Endodermal cell (in vitro differentiated cells): ENCODE results near the gene HDHD2. TPM values are rescaled to one million over a fixed set of nuclear protein-coding genes. Genes with fewer than 3 reads are reported as not detected.
A peak's percentile ranks its signal among the peaks of the same experiment; 100 is the strongest.

Experiments used
- DNase-seq: peaks from one replicate; pipeline ENCODE4 v3.0.0-alpha.2; 2017
- H3K27ac ChIP-seq: 2 replicates; pipeline ENCODE4 v1.5.1; 2013; ENCODE audit warnings: mild to moderate bottlenecking, low read depth, low read length, moderate library complexity
- H3K27me3 ChIP-seq: 2 replicates; pipeline ENCODE4 v1.6.1; 2013; ENCODE audit warnings: mild to moderate bottlenecking, low read length, moderate library complexity; ENCODE audit not compliant: insufficient read depth, control insufficient read depth, poor library complexity, severe bottlenecking
- H3K36me3 ChIP-seq: 2 replicates; pipeline ENCODE4 v1.7.0; 2013; ENCODE audit warnings: mild to moderate bottlenecking, low read length, moderate library complexity; ENCODE audit not compliant: control insufficient read depth, insufficient read depth
- H3K4me1 ChIP-seq: one replicate; pipeline ENCODE4 v1.7.0; 2013; ENCODE audit warnings: low read length; ENCODE audit not compliant: control insufficient read depth, insufficient read depth
- H3K4me3 ChIP-seq: 2 replicates; pipeline ENCODE4 v1.5.1; 2013; ENCODE audit warnings: mild to moderate bottlenecking, low read length, moderate library complexity
- H3K9ac ChIP-seq: 2 replicates; pipeline ENCODE4 v1.6.1; 2013; ENCODE audit warnings: mild to moderate bottlenecking, low read length, moderate library complexity; ENCODE audit not compliant: poor library complexity, severe bottlenecking; ENCODE audit errors: extremely low read depth
- H3K9me3 ChIP-seq: 2 replicates; pipeline ENCODE4 v1.6.1; 2013; ENCODE audit warnings: mild to moderate bottlenecking, low read length, moderate library complexity; ENCODE audit not compliant: control insufficient read depth
- H3K27ac Mint-ChIP-seq: 2 replicates; pipeline ENCODE4 v1.8.0; 2020; ENCODE audit warnings: mixed read lengths
- H3K27me3 Mint-ChIP-seq: 2 replicates; pipeline ENCODE4 v1.8.0; 2021; ENCODE audit warnings: mild to moderate bottlenecking, mixed read lengths; ENCODE audit not compliant: insufficient read depth
- H3K36me3 Mint-ChIP-seq: 2 replicates; pipeline ENCODE4 v1.8.0; 2020; ENCODE audit warnings: low read depth, mixed read lengths
- H3K4me1 Mint-ChIP-seq: 2 replicates; pipeline ENCODE4 v1.8.0; 2020; ENCODE audit warnings: mixed read lengths
- H3K4me3 Mint-ChIP-seq: 2 replicates; pipeline ENCODE4 v1.8.0; 2020; ENCODE audit warnings: mild to moderate bottlenecking, moderate library complexity, mixed read lengths
- H3K9me3 Mint-ChIP-seq: 2 replicates; pipeline ENCODE4 v1.8.0; 2020; ENCODE audit warnings: mild to moderate bottlenecking, mixed read lengths
- CTCF ChIP-seq: fragments of 200-600 bp; sonication (generic); conservative IDR thresholded peaks from 2 replicates; pipeline ENCODE4 v1.5.0; 2021; ENCODE audit warnings: antibody characterized with exemption, mild to moderate bottlenecking
- WGBS, 2 experiments: methylation state at CpG; one replicate each; pipeline versions ENCODE4 v1.1.5 to v1.1.7; 2013; ENCODE audit warnings: missing lambda C conversion rate in 2 of 2, mixed read lengths in 1 of 2; ENCODE audit not compliant: insufficient coverage in 1 of 2, insufficient read length in 1 of 2; 5-methylcytosine and 5-hydroxymethylcytosine counted together
- total RNA-seq, 2 donors: library from RNA; stranded (reverse); fragmentation: NEBNext Ultra II Directional in 1 of 2; extraction: Animal tissue kit (Norgen Biotek cat#: 25700) in 1 of 2; gene quantifications; 2 replicates in 1 of 2; 3 replicates in 1 of 2; pipeline ENCODE4 v1.2.1, GENCODE V29; 2021

The HDHD2 gene
- total RNA-seq, 2 donors from 2014 or later, result 53.6 to 76.8 TPM

- Mint-ChIP-seq H3K4me3 (peak overlapping the region; percentile 7), H3K27ac (peak overlapping the region; percentile 16), H3K36me3 (peaks cover 2% of the 10 kb centered on the region), H3K27me3 (no peaks in the 10 kb centered on the region), H3K9me3 (peaks cover 2% of the 10 kb centered on the region), H3K4me1 (peaks cover 10% of the 10 kb centered on the region)
- WGBS, 2 experiments, result 61% methylated on average over 3 of the region's 3 CpGs
- Histone ChIP-seq H3K4me3 (no peak overlapping the region), H3K36me3 (no peaks in the 10 kb centered on the region), H3K9me3 (no peaks in the 10 kb centered on the region), H3K9ac (no peak overlapping the region), H3K27me3 (no peaks in the 10 kb centered on the region), H3K4me1 (no peaks in the 10 kb centered on the region), H3K27ac (no peak overlapping the region)
- no peak for DNase-seq
- TF ChIP-seq CTCF, result no peak
Observed at GRCh38 chr18:47095810-47096209, 54.5 kb downstream of the HDHD2 start.

GRCh38 chr18:47087676-47088075, 62.6 kb downstream of the HDHD2 start:
- H3K9me3 Mint-ChIP-seq, result no peaks in the 10 kb centered on the region
- no peaks in the 10 kb centered on the region for H3K27me3 Mint-ChIP-seq
- no peaks in the 10 kb centered on the region for H3K9me3 ChIP-seq
- H3K4me1 ChIP-seq, result no peaks in the 10 kb centered on the region
- H3K27ac ChIP-seq, result no peak overlapping the region
- no peak for TF ChIP-seq CTCF
- H3K27ac Mint-ChIP-seq, result no peak overlapping the region
- DNase-seq, result no peak
- H3K9ac ChIP-seq, result no peak overlapping the region
- H3K4me3 ChIP-seq, result no peak overlapping the region
- H3K4me3 Mint-ChIP-seq, result no peak overlapping the region
- H3K4me1 Mint-ChIP-seq, result no peaks in the 10 kb centered on the region
- 84 to 95% methylated on average over 3 to 4 of the region's 5 CpGs for WGBS, 2 experiments
- no peaks in the 10 kb centered on the region for H3K27me3 ChIP-seq
- H3K36me3 ChIP-seq, result no peaks in the 10 kb centered on the region
- no peaks in the 10 kb centered on the region for H3K36me3 Mint-ChIP-seq

GRCh38 chr18:47081578-47081977, 68.7 kb downstream of the HDHD2 start:
- no peak overlapping the region for H3K4me3 ChIP-seq
- H3K27me3 ChIP-seq, result no peaks in the 10 kb centered on the region
- H3K9ac ChIP-seq, result no peak overlapping the region
- no peaks in the 10 kb centered on the region for H3K9me3 ChIP-seq
- Mint-ChIP-seq H3K4me3 (no peak overlapping the region), H3K27me3 (no peaks in the 10 kb centered on the region), H3K27ac (no peak overlapping the region), H3K36me3 (no peaks in the 10 kb centered on the region), H3K9me3 (no peaks in the 10 kb centered on the region), H3K4me1 (no peaks in the 10 kb centered on the region)
- no peaks in the 10 kb centered on the region for H3K36me3 ChIP-seq
- WGBS, 2 experiments, result 80 to 100% methylated on average over 1 to 2 of the region's 2 CpGs
- H3K4me1 ChIP-seq, result no peaks in the 10 kb centered on the region
- no peak for DNase-seq
- H3K27ac ChIP-seq, result no peak overlapping the region
- TF ChIP-seq CTCF, result no peak
